Measurements from ENCODE around the gene RNF2. TPM values are rescaled to one million over a fixed set of nuclear protein-coding genes. Genes with fewer than 3 reads are reported as not detected.

RNF2 gene
- total and polyA plus RNA-seq, 2 of the 13 experiments (the other 11 are each of a cell fraction or from before 2014, with no cell fraction given): 19.3 to 21.7 TPM

- TF ChIP-seq SNAPC4 (CRISPR knock-in tag; IDR thresholded peaks at IDR 0.05) (no peak), SIN3B (IDR thresholded peaks at IDR 0.05; ENCODE audit: low read length) (no peak), ZNF235 (CRISPR knock-in tag; IDR thresholded peaks at IDR 0.05; ENCODE audit: borderline replicate concordance) (no peak), ZSCAN5A (CRISPR knock-in tag; IDR thresholded peaks at IDR 0.05; ENCODE audit: borderline replicate concordance) (no peak), ZNF83 (CRISPR knock-in tag; IDR thresholded peaks at IDR 0.05; ENCODE audit: borderline replicate concordance) (no peak), DZIP1 (CRISPR knock-in tag; IDR thresholded peaks at IDR 0.05) (no peak), RERE (CRISPR knock-in tag; IDR thresholded peaks at IDR 0.05; ENCODE audit: low read depth) (no peak), ZNF44 (CRISPR knock-in tag; IDR thresholded peaks at IDR 0.05) (no peak)
Measured at GRCh38 chr1:185087746-185088145, 42.4 kb downstream of the RNF2 start (continued).

Measured in HepG2 (cell line).